Peyer's patch (tissue), 4 donors: ENCODE measurements around the gene LAD1. TPM values are rescaled to one million over a fixed set of nuclear protein-coding genes. Genes with fewer than 3 reads are reported as not detected.

ENCODE experiments used
- DNase-seq, 3 donors: peaks; one replicate each; pipeline ENCODE4 v3.0.0-alpha.2; 2017 to 2019
- H3K27ac ChIP-seq, 4 donors: fragments of 200-600 bp; sonication (generic); one replicate each; pipeline ENCODE4 v1.5.1; 2016 to 2019
- H3K27me3 ChIP-seq, 2 donors: fragments of 200-600 bp; sonication (generic); one replicate each; pipeline ENCODE4 v1.5.1; 2019
- H3K36me3 ChIP-seq, 3 donors: fragments of 200-600 bp; sonication (generic); one replicate each; pipeline ENCODE4 v1.5.1; 2016 to 2019
- H3K4me1 ChIP-seq, 4 donors: fragments of 200-600 bp; sonication (generic); one replicate each; pipeline ENCODE4 v1.5.1; 2016 to 2019
- H3K4me3 ChIP-seq, 4 donors: fragments of 200-600 bp; sonication (generic); 1 replicate in 3 of 4; 2 replicates in 1 of 4; pipeline ENCODE4 v1.5.1; 2016 to 2019; ENCODE audit warnings: mild to moderate bottlenecking in 1 of 4
- H3K9me3 ChIP-seq, 4 donors: fragments of 200-600 bp; sonication (generic); one replicate each; pipeline ENCODE4 v1.5.1; 2016 to 2019; ENCODE audit warnings: mild to moderate bottlenecking in 1 of 4
- CTCF ChIP-seq, 6 experiments: fragments of 450-650 bp in 4 of 6; fragments of 200-600 bp in 2 of 6; sonication (generic) in 1 of 6; IDR thresholded peaks; one replicate each; pipeline ENCODE4 v1.5.1; 2017 to 2019; ENCODE audit warnings: antibody characterized with exemption in 6 of 6, mild to moderate bottlenecking in 3 of 6, moderate library complexity in 1 of 6
- POLR2A ChIP-seq, 2 donors: fragments of 450-650 bp; IDR thresholded peaks; one replicate each; pipeline ENCODE4 v1.5.1; 2017; ENCODE audit warnings: antibody characterized with exemption in 2 of 2, mild to moderate bottlenecking in 2 of 2, moderate library complexity in 2 of 2
- total RNA-seq, 4 donors: library from RNA; depleted of rRNA; stranded (reverse); fragments of >200 nt; gene quantifications; one replicate each; pipeline ENCODE4 v1.1.0, GENCODE V29; 2016

Gene LAD1
- total RNA-seq, 4 donors from 2014 or later = 106 to 224 (median 192) TPM

GRCh38 chr1:201403359-201403758 lies 4.2 kb upstream of the LAD1 start:
- Histone ChIP-seq H3K4me1 (peaks cover 0 to 41% (median 6%) of the 10 kb centered on the region in 4 donors), H3K36me3 (no peaks in the 10 kb centered on the region), H3K4me3 (no peak overlapping the region), H3K27ac (no peak overlapping the region), H3K27me3 (no peaks in the 10 kb centered on the region), H3K9me3 (no peaks in the 10 kb centered on the region)
- TF ChIP-seq POLR2A (IDR thresholded peaks at IDR 0.05) (no peak), CTCF (IDR thresholded peaks at IDR 0.05) (no peak)
- no peak for DNase-seq

DNA sequence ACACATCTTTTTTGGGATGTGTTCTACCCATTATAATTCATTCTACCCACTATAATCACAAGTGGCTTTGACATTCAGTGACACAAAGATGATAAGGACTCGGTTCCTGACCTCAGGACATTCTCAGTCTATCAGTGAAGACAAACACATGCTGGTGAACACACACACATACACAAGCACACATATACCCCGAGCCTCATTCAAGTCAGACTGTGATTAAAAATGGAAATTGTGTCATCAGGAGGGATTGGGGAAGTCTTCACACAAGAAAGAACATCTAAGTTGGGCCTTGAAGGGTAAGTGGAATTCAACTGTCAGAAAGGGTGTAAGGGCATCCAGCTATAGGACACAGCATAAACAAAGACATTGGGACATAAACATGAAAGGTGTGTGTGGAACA lies 2.6 kb upstream of the LAD1 start:
- TF ChIP-seq POLR2A (IDR thresholded peaks at IDR 0.05) (no peak), CTCF (IDR thresholded peaks at IDR 0.05) (no peak)
- DNase-seq = no peak
- Histone ChIP-seq H3K9me3 (no peaks in the 10 kb centered on the region), H3K27ac (no peak overlapping the region), H3K4me1 (peaks cover 0 to 30% (median 5%) of the 10 kb centered on the region in 4 donors), H3K27me3 (no peaks in the 10 kb centered on the region), H3K36me3 (no peaks in the 10 kb centered on the region), H3K4me3 (no peak overlapping the region)

DNA sequence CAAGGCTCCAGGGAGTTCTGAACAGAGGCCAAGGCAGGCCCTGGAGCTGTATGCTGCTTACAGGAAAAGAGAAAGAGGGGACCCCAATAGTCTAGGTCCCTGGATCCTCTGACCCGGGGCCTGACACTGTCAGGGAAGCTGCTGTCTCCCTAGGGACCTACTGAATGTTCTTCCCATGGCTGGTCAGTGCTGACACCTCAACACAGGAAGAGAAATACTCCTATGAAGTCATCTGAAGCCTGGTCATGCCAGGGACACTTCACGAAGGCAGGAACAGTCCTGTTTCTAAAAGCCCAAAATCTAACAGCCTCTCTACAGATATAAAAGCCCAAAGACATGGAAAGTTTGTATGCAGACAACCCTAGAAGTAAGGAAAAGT lies 1.7 kb upstream of the LAD1 start:
- no peak for TF ChIP-seq POLR2A (IDR thresholded peaks at IDR 0.05)
- TF ChIP-seq CTCF (IDR thresholded peaks at IDR 0.05) = no peak
- Histone ChIP-seq H3K4me1 (peaks cover 0 to 24% (median 3%) of the 10 kb centered on the region in 4 donors), H3K36me3 (no peaks in the 10 kb centered on the region), H3K4me3 (no peak overlapping the region), H3K27ac (peak overlapping the region in 3 of 4 donors; percentile 82 to 96 (median 93)), H3K9me3 (no peaks in the 10 kb centered on the region), H3K27me3 (no peaks in the 10 kb centered on the region)
- DNase-seq = no peak

DNA sequence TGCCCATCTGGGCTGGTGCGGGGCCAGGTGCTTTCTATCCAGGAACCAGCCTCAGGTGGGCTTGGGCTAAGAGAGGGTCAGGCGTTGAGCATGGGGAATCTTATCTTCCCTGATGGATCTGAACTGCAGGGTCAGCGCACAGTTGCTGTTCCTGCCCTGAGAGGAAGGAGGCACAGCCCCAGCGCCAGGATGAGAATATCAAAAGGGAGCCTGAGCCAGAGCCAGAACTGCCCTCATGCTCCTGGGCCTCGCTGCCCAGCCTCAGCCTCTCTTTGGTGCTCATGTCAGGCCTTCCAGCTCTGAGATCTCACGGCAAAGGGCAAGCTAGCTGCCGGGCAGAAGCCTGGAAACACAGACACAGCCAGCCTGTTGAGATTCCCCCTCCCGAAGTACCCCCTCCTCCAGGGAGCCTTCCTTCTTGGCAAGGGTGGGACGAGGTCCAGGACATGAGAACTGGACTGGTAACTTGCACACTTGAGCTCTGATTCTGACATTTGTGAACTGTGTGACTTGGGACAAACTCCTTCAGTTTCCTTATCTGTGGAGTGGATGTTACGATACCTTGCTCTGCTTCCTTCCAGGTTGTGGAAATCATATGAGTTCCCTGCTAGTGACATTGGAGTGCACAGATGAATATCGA lies 1.2 kb upstream of the LAD1 start:
- Histone ChIP-seq H3K4me1 (peaks cover 0 to 24% (median 3%) of the 10 kb centered on the region in 4 donors), H3K9me3 (no peaks in the 10 kb centered on the region), H3K27ac (peak overlapping the region in 3 of 4 donors; percentile 82 to 96 (median 93)), H3K27me3 (no peaks in the 10 kb centered on the region), H3K4me3 (peak overlapping the region in 2 of 4 donors; percentile 70 to 77), H3K36me3 (no peaks in the 10 kb centered on the region)
- TF ChIP-seq POLR2A (IDR thresholded peaks at IDR 0.05) (no peak), CTCF (IDR thresholded peaks at IDR 0.05) (no peak)
- no peak for DNase-seq

DNA sequence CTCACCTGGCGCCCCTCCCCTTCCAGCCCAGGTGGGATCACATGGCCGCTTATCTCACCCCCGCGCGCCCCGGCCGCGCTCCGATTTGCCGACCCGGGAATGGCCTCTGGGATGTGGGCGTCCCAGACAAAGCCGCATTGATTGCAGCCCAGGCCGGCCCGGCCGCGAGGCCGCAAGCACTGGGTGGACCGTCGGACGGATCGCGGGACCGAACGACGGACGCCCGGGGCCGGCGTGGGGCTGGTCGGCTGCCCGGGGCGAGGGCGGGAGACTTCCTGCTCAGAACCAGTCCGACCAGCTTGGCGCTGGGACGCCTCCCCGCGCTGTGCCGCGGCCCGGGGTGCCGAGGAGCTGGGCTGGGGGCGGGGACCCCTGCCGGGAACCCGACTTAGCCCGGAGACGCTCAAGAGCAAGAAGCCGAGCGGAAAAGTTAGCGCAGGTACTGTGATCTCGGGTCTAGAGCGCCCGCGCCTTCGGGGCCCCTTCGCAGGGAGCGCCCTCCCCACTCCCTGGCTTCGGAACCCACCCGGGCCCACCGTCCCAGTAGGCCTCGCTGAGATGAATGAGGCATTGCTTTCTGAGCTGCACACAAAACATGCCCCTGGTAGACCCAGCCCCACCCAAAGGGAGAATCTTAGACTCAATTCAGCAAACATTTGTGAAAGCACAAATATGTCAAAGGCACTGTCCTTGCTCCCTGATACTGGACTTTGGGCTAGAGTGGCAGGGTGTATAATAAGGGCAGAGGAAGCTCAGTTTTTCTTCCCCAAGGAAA lies 415 bp upstream of the LAD1 start:
- Histone ChIP-seq H3K36me3 (no peaks in the 10 kb centered on the region), H3K4me1 (peaks cover 0 to 17% (median 3%) of the 10 kb centered on the region in 4 donors), H3K9me3 (no peaks in the 10 kb centered on the region), H3K27me3 (no peaks in the 10 kb centered on the region), H3K27ac (peak overlapping the region in 3 of 4 donors; percentile 82 to 96 (median 93)), H3K4me3 (peak overlapping the region; percentile 22 to 77 (median 54))
- peak; percentile 83 to 85 for TF ChIP-seq POLR2A (IDR thresholded peaks at IDR 0.05)
- TF ChIP-seq CTCF (IDR thresholded peaks at IDR 0.05) = no peak
- peak in 2 of 3 donors; percentile 78 to 90 for DNase-seq
